DOHH2 (cell line): ENCODE data around the gene CDK9.
A peak's percentile ranks its signal among the peaks of the same experiment; 100 is the strongest.
"Not testable (repeated sequence)": the region's sequence is repeated elsewhere in the genome, so short reads cannot be mapped to it uniquely, and the experiment has no call there.

Experiments used
- H3F3A ChIP-seq: fragments of 200-600 bp; sonication (generic), shearing (Covaris generic); 2 replicates; pipeline ENCODE4 v1.6.0; 2016; ENCODE audit warnings: antibody characterized with exemption, mild to moderate bottlenecking; ENCODE audit not compliant: control insufficient read depth, insufficient read depth
- H3K27ac ChIP-seq: fragments of 200-600 bp; sonication (generic); 2 replicates; pipeline ENCODE4 v1.5.1; 2014; ENCODE audit warnings: low read depth, mild to moderate bottlenecking, low read length, moderate library complexity
- H3K27me3 ChIP-seq: fragments of 200-600 bp; sonication (generic); 2 replicates; pipeline ENCODE4 v1.6.1; 2014; ENCODE audit warnings: mild to moderate bottlenecking, low read length, mixed read lengths; ENCODE audit not compliant: control insufficient read depth
- H3K36me3 ChIP-seq: fragments of 200-600 bp; sonication (generic); 2 replicates; pipeline ENCODE4 v1.6.1; 2014; ENCODE audit warnings: mild to moderate bottlenecking, low read length, moderate library complexity, mixed read lengths; ENCODE audit not compliant: control insufficient read depth
- H3K4me1 ChIP-seq: fragments of 200-600 bp; sonication (generic); 2 replicates; pipeline ENCODE4 v1.6.1; 2014; ENCODE audit warnings: mild to moderate bottlenecking, low read length, mixed read lengths; ENCODE audit not compliant: control insufficient read depth
- H3K4me2 ChIP-seq: fragments of 200-600 bp; sonication (generic); 2 replicates; pipeline ENCODE4 v1.6.0; 2014; ENCODE audit warnings: mild to moderate bottlenecking, low read length, moderate library complexity
- H3K4me3 ChIP-seq: fragments of 200-600 bp; sonication (generic); 2 replicates; pipeline ENCODE4 v1.5.1; 2014; ENCODE audit warnings: mild to moderate bottlenecking, low read length, mixed read lengths
- H3K79me2 ChIP-seq: fragments of 200-600 bp; sonication (generic); 2 replicates; pipeline ENCODE4 v1.6.1; 2014; ENCODE audit warnings: mild to moderate bottlenecking, low read length, mixed read lengths; ENCODE audit not compliant: control insufficient read depth
- H3K9me2 ChIP-seq: fragments of 200-600 bp; sonication (generic); replicated peaks from 2 replicates; pipeline ENCODE4 v1.6.1; 2014; ENCODE audit warnings: mild to moderate bottlenecking, low read length, mixed read lengths; ENCODE audit not compliant: control insufficient read depth
- H3K9me3 ChIP-seq: fragments of 200-600 bp; sonication (generic); 2 replicates; pipeline ENCODE4 v1.6.1; 2014; ENCODE audit warnings: antibody characterized with exemption, low read length, mixed read lengths; ENCODE audit not compliant: control insufficient read depth, insufficient read depth
- H4K20me1 ChIP-seq: fragments of 200-600 bp; sonication (generic); 2 replicates; pipeline ENCODE4 v1.6.0; 2014; ENCODE audit warnings: low read depth, mild to moderate bottlenecking, antibody characterized with exemption, low read length, moderate library complexity; ENCODE audit not compliant: control insufficient read depth, insufficient read depth
- EZH2phosphoT487 ChIP-seq: fragments of 200-600 bp; sonication (generic); IDR thresholded peaks from 2 replicates; pipeline ENCODE4 v1.6.1; 2017; ENCODE audit warnings: borderline replicate concordance, mild to moderate bottlenecking, antibody characterized with exemption, low read length, moderate library complexity, mixed read lengths
- TF ChIP-seq, protein P1 (sequence below): fragments of 200-600 bp; sonication (generic); IDR thresholded peaks from one replicate; pipeline ENCODE4 v1.5.1; 2014; ENCODE audit warnings: antibody characterized with exemption, mild to moderate bottlenecking, low read depth, low read length; ENCODE audit not compliant: poor library complexity, severe bottlenecking

The CDK9 gene

DNA sequence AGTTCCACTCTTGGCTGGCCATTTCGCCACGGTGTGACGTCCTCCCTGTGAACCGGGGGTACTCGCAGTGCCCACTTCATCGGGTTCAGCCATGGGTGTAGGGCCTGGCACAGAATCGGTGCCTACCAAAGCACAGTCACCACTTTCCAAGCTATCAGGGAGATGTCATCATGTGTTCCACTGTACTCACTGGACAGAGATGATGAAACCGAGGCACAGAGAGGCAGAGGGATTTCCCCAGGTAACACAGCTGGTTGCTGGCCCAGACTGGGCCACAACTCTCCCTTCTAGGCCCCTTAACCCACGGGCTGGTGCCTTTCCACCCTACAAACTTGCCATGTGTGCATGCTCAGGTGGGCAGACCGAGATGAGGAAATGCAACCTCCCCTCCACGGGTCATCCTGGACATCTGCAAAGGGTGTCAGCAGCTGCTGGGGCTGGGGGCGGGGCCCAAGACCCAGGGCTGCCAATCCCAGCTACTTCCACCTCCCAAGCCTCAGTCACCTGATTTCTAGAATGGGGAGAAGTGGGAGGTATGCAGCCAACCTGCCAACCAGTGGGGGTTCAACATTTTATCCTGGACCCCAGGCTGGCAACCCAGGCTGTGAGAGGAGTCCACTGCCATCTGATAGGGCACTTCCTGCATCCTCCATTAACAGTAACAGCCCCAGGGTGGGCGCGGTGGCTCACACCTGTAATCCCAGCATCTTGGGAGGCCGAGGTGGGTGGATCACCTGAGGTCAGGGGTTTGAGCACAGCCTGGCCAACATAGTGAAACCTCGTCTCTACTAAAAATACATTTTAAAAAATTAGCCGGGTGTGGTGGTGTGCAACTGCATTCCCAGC, 6.5 kb upstream of the CDK9 start:
- Histone ChIP-seq H3K4me2 (peak overlapping the region; percentile 97), H3K27me3 (no peaks in the 10 kb centered on the region), H3K9me3 (no peaks in the 10 kb centered on the region), H3K79me2 (peaks cover 27% of the 10 kb centered on the region), H3K4me1 (peaks cover 69% of the 10 kb centered on the region), H3K27ac (peak overlapping the region; percentile 96), H3K4me3 (peak overlapping the region; percentile 95), H3K36me3 (peaks cover 18% of the 10 kb centered on the region), H3K9me2 (no peaks in the 10 kb centered on the region), H4K20me1 (no peaks in the 10 kb centered on the region), H3F3A (peaks cover 46% of the 10 kb centered on the region)
- TF ChIP-seq, protein P1, sequence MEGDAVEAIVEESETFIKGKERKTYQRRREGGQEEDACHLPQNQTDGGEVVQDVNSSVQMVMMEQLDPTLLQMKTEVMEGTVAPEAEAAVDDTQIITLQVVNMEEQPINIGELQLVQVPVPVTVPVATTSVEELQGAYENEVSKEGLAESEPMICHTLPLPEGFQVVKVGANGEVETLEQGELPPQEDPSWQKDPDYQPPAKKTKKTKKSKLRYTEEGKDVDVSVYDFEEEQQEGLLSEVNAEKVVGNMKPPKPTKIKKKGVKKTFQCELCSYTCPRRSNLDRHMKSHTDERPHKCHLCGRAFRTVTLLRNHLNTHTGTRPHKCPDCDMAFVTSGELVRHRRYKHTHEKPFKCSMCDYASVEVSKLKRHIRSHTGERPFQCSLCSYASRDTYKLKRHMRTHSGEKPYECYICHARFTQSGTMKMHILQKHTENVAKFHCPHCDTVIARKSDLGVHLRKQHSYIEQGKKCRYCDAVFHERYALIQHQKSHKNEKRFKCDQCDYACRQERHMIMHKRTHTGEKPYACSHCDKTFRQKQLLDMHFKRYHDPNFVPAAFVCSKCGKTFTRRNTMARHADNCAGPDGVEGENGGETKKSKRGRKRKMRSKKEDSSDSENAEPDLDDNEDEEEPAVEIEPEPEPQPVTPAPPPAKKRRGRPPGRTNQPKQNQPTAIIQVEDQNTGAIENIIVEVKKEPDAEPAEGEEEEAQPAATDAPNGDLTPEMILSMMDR, result no peak
- no peak for TF ChIP-seq EZH2phosphoT487

DNA sequence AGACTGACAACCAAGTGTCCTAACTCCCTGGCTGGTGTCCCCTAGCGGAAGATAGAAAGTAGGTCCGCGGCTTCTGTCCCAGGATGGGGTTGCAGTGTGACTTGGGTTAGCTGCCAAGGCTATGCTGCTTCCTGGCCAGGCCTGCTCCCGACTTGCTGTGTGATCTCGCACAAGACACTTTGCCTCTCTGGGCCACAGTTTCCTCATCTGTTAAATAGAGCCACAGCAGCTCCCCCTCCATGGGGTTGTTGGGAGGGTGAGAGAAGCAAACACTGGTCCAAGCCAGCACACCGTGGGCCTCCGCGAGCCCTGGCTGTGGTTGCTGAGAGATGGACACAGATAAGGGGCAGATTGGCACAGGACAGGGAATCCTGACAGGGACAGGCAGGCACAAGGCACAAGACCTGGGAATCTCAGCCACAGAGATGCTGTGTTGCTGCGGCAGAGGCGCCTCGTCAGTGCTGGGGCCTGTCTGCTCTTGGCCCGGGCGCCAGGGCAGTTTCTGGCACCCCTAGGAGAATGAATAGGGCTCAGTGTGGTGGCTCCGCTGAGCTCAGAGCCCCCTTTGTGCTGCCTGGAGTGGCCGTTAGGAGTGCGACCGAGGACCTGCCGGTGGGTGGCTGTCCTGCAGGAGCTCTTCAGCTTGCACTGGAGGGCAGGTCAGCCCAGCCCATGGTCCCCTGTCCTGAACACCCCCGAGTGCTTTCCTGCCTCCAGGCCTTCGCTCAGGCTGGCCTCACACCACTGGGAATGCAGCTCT, 5.5 kb upstream of the CDK9 start:
- Histone ChIP-seq H3K36me3 (peaks cover 15% of the 10 kb centered on the region), H3F3A (peaks cover 46% of the 10 kb centered on the region), H3K9me3 (no peaks in the 10 kb centered on the region), H3K27ac (peak overlapping the region; percentile 96), H3K27me3 (no peaks in the 10 kb centered on the region), H3K79me2 (peaks cover 27% of the 10 kb centered on the region), H3K9me2 (no peaks in the 10 kb centered on the region), H3K4me3 (no peak overlapping the region), H3K4me2 (peak overlapping the region; percentile 97), H3K4me1 (peaks cover 75% of the 10 kb centered on the region), H4K20me1 (no peaks in the 10 kb centered on the region)
- TF ChIP-seq, protein P1, result no peak
- no peak for TF ChIP-seq EZH2phosphoT487

DNA sequence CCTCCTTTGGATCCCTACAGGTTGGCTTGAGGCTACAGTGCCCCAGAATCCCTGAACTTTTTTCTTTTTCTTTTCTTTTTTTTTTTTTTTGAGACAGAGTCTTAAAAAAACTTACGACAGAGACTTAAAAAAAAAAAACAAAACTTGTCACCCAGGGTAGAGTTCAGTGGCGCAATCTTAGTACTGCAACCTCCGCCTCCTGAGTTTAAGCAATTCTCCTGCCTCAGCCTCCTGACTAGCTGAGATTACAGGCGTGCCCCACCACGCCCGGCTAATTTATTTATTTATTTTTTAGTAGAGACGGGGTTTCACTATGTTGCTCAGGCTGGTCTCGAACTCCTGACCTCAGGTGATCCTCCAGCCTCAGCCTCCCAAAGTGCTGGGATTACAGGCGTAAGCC, 4.9 kb upstream of the CDK9 start:
- Histone ChIP-seq H3K4me1 (peaks cover 73% of the 10 kb centered on the region), H3K36me3 (peaks cover 15% of the 10 kb centered on the region), H3F3A (peaks cover 46% of the 10 kb centered on the region), H3K27ac (peak overlapping the region; percentile 44; the same call in 1 of the 2 replicates), H3K79me2 (peaks cover 26% of the 10 kb centered on the region)
- H3K4me3 ChIP-seq, H3K27me3 ChIP-seq, H3K9me3 ChIP-seq, H4K20me1 ChIP-seq, H3K9me2 ChIP-seq, H3K4me2 ChIP-seq: not testable (repeated sequence)

DNA sequence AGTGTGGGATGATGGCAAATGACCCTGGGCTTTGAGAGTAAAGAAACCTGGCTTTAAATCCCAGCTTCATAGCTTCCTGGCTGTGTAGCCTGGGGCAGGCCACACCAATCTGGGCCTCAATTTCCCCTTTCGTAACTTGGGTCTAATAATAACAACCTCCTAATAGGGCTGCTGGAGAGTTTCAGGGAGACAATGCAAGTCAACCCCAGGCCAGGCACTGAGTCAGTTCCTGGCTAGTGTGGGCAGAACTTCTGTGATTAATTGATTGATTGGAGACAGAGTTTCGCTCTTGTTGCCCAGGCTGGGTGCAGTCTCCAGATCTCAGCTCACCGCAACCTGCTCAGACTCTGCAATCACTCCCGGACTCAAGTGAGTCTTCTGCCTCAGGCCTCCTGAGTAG, 4.0 kb upstream of the CDK9 start:
- Histone ChIP-seq H3K27ac (peak overlapping the region; percentile 44), H3K36me3 (peaks cover 18% of the 10 kb centered on the region), H4K20me1 (peaks cover under 1% of the 10 kb centered on the region; the same call in 1 of the 2 replicates), H3K79me2 (peaks cover 26% of the 10 kb centered on the region), H3K4me3 (no peak overlapping the region), H3K9me3 (no peaks in the 10 kb centered on the region), H3K4me1 (peaks cover 65% of the 10 kb centered on the region), H3K9me2 (no peaks in the 10 kb centered on the region), H3F3A (peaks cover 46% of the 10 kb centered on the region), H3K27me3 (no peaks in the 10 kb centered on the region), H3K4me2 (no peak overlapping the region)
- TF ChIP-seq, protein P1, result no peak
- no peak for TF ChIP-seq EZH2phosphoT487
